Activated CD4-positive, CD25-positive, alpha-beta regulatory T cell treated with anti-CD3 and anti-CD28 coated beads, Interleukin-2, amount 50 U/mL, for 72 hours (primary cell): ENCODE data around the gene PTPN4.

Experiments used
- DNase-seq: peaks from one replicate; pipeline ENCODE4 v3.0.0; 2021

PTPN4 gene

DNA sequence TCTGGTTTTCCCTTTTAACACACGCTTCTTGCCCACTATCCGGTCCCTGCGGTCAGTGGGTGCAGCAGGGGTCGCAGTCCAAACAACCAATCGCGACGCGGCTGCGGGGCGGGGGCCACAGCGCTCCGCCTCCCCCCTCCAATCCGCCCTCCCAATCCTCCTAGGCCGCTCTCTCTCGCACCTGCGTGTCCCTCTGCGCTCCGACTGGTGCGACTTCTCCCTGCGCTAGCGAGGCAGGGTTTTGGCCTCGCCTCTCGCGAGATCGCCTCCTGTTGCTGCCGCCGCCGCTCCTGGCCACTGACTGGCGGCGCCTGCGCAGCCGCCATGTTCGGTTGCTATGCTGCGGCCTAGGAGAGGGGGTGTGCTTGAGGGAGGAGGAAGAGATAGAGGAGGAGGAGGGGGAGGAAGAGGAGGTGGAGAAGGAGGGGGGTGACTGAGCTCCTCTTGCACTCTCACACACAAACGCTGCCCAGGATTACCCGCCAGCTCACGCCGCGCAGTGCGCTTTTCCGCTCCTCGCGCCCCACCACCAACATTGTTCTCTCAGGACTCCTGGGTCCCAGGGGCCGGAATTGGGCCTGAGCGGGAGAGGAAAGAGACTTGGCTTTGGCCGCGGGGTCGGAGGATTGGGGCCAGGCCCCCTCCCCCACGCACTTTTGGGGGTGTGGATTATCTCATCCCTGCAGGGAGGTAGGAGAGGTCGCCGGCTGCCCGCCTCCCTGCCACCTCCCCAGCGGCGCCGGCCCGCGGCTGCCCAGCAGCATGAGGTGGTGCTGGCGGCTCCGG is at the start of gene PTPN4:
Gene PTPN4, plus strand, starts transcription at position 472 of the 786 bp plus-strand sequence. CDS start 49,932 bp downstream, outside the sequence.
- peak; percentile 94 for DNase-seq

- no peak for DNase-seq
Measured at GRCh38 chr2:119710281-119710680, 49.4 kb upstream of the PTPN4 start.

DNA sequence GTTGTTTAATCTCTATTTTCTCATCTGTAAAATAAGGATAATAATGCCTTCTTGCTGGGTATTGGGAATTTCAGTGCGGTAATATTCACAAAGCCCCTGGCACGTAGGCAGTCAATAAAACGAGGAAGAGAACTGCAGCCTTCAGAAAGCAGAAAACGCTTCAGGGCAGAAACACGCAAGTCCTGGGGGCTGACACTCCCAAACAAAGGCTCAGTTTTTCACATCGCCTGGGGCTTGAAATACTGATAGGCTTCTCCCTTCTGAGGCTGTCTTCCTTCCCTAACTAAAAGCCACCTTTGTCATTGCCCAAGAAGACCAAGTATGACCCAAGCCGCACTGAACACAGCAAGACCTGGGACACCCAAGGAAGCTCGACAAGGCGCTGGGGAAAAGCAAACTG is 48.4 kb upstream of the PTPN4 start:
- DNase-seq: no peak

- DNase-seq: no peak
Measured at GRCh38 chr2:119712571-119712970, 47.2 kb upstream of the PTPN4 start.

- DNase-seq: no peak
Measured at GRCh38 chr2:119713819-119714490, 45.8 kb upstream of the PTPN4 start.

GRCh38 chr2:119715409-119716283 is 44.1 kb upstream of the PTPN4 start:
- DNase-seq: no peak

- no peak for DNase-seq
Measured at GRCh38 chr2:119716284-119716672, 43.4 kb upstream of the PTPN4 start.

- no peak for DNase-seq
Measured at GRCh38 chr2:119718501-119719260, 41.0 kb upstream of the PTPN4 start.

- no peak for DNase-seq
Measured at GRCh38 chr2:119719261-119719627, 40.5 kb upstream of the PTPN4 start.

DNA sequence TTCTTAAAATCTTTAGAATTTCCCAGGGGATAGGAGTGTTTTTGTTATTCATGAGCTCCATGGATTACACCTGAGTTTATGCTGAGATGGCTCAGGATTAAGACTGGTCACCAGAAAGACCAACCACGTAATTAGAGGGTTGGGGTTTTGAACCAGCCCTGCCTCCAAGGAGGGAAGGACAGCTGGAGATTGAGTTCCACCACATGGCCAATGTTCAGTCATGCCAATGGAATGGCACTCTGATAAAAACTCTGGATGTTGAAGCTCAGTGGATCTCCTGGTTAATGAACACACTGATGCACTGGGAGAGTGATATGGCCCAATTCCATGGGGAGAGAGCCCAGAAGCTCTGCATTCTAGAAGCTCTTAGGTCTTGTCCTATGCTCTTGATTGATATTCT is 38.7 kb upstream of the PTPN4 start:
- DNase-seq: no peak

- DNase-seq: no peak
Measured at GRCh38 chr2:119721462-119721861, 38.3 kb upstream of the PTPN4 start.

DNA sequence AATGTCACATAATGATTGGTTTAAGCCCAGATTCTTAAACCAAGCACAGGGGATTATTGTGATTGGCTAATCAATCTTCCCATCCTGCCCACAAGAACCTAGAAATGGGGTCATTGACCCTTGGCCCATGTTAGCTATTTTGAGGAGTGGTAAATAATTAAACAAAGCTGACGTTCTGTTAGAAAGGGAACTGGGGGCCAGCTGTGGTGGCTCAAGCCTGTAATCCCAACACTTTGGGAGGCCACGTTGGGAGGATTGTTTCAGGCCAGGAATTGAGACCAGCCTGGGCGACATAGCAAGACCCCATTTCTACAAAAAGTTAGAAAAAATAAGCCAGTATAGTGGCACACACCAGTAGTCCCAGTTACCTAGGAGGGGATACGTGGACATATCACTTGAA is 37.8 kb upstream of the PTPN4 start:
- DNase-seq: no peak

- no peak for DNase-seq
Measured at GRCh38 chr2:119723186-119723585, 36.5 kb upstream of the PTPN4 start.

DNA sequence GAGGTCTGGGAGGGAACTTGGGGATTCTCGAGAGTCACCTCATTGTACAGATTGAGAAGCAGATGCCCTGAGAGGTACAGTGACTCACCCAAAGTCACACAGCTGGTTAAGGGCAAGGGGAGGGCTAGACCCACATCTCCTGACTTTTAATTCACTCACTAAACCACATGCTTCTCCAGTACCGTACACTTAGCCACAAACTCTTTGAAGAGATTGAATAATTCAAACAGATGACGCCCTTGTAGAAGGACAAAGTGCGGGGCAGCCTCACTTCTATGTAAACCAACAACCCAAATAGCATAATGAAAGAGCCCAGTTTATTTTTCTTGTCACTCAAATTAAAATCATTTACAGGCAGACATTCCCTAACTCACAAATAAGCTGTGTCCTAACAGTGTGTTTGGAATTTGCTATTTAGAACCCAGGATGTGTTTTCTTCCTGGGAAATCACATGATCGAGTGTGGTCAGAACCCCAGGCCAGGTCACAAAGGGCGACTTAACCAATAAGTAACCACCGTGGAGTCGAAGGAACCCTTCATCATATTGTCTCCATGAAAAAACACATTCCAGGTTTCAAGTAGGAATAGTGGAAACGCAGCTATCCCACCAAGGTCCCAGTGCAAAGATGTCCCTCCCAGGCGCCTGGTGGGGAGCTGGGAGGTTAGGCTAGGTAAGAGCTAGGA is 35.8 kb upstream of the PTPN4 start:
- no peak for DNase-seq

DNA sequence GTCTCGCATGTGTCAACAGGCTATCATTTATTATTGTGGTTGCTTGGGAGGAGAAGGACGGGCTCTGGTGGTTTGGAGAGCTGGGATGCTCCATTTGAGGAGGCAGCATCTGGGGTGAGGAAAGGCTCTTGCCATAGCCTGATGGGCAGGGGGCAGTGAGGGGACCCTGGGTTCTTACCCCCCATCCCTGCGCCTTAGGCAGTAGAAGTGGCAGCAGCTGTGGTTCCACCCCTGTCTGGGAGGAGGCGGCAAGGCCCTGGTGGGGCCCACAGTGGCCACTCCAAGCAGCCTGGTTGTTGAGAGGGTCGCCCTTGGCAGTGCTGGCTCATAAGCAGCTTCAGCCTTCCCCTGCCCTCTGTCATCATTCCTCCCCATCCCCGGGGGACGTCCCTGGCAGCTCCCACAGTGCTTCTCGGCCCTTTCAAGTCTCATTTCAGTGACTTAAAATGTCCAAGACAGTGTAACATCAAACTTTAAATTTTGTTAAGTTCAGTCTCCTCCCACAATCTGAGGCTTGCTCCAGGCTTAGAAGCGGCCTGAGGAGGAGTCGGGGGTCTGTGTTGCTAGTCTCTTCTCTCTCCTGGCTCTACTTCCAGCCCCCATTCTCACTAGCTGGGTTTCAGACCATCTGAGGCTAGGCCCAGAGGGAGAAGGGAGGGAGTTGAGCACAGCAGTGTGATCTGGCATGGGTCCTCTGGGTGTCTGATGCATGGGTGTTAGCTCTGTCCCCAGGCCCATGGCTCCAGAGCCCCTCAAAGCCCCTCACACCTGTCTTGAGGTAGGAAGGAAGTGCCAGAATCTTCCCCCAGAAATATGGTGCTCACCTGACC is 34.9 kb upstream of the PTPN4 start:
- DNase-seq: no peak

DNA sequence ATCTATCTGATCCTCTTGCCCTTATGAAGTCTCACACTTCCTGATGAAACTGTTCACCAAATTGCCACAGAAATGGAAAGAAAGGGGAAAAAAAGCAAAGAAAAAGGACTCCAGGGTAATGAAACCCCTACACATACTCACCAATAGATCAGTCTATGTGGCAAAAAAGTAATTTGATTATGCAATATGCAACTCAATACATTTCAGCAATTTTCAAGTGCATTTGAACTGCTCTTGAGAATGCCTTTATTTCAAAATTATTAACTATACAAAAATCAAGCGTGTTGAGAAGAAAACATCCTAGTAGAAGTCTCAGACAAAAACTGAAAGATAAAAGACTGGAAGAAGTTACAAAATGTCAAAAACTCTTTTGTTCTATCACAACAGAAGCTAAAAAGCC is 32.2 kb upstream of the PTPN4 start:
- no peak for DNase-seq

DNA sequence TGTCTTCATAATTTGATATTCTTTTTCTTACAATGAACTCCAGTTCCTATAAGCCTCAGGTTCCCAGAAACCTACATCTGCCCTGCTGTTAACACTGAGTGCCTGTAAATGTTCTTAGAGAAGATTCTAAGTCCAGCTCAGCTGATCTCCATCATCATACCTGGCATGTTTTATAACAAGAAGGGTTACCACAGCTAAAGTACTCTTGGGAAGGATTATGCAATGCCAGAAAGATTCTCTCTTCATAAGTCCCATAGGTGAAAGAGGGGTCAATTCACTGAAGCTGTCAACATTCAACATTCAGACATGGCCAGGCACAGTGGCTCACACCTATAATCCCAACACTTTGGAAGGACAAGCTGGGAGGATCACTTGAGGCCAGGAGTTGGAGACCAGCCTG is 31.3 kb upstream of the PTPN4 start:
- DNase-seq: no peak

DNA sequence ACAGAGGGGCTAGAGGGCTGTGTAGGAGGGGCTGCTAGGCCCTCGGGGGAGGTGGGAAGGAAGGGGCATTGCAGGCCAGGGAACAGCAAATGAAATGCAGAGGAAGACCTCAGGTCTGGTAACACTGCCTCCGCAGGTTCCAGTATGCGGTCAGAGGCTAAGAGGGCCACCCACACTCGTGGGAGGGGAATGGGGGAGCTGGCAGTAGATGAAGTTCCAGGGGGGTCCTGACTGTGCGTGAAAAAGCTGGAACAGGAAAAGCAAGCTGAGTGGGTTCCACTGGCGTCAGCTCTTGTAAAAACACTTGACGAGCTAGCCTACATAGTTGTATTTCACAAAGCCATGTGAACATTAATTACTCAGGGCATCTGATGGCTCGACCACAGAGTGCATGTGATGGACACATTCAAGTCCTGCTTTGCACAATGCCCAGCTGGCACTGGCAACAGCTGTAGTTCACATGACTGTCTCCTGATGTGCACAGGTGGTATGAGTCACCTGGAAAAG is 29.0 kb upstream of the PTPN4 start:
- no peak for DNase-seq

- DNase-seq: no peak
Measured at GRCh38 chr2:119731983-119732382, 27.7 kb upstream of the PTPN4 start.

DNA sequence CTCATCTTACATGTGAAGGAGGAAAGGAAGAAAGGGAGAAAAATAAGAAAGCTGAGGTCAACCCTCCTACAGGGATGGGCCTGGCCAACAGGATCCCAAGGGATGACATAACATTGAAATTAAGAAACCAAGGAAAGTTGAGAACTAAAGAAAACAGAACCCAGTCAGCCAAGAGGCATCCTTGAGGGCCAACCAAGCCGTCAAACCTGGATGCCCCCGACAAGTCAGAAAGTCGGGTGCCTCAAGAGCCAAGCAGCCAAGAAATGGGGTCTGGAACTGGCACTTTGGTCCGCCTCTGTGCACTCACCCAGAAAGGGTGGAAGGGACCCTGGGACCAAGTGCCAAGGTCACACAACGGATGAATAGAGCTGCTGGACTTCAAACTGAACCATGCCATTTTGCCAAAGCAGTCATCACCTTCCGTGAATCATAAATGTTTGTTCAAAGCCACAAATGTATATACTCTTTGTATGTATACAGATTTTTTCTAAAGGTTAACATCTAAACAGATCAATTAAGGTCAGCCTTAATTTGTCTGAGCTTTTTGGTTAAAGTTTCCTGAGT is 27.0 kb upstream of the PTPN4 start:
- DNase-seq: no peak

DNA sequence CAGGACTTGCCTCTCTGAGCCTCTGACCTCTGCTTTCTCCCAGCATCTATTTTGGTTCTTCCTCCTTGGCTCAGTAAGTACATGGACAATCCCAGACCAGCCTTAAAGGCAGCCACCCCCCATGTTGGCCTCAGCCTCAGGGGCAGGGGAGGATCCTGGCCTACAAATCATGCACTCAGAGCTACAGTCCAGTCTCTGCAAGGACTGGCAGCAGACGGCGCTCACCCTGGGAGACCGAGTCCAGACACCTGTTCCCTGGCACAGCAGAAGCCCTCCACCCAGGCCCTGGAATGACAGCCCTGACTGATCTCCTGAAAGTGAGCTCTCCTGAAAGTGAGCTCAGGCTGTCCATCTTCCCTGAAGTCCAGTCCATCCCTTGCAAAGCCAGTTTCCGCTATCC is 25.7 kb upstream of the PTPN4 start:
- DNase-seq: no peak
